T-helper 17 cell (primary cell): ENCODE data around the gene CSTF3. TPM values are rescaled to one million over a fixed set of nuclear protein-coding genes. Genes with fewer than 3 reads are reported as not detected.

Experiments
- ATAC-seq: fragments of 150-1000 bp; cut with Tn5 transposase; 2 replicates; pipeline ENCODE4 v1.10.0; 2021; ENCODE audit warnings: mild to moderate bottlenecking, moderate library complexity
- DNase-seq, 3 donors: peaks; one replicate each; pipeline versions ENCODE4 v3.0.0 to v3.0.0-alpha.2; 2020 to 2021
- H3K9me3 ChIP-seq: one replicate; pipeline ENCODE4 v1.7.0; 2013; ENCODE audit warnings: low read length, mild to moderate bottlenecking; ENCODE audit not compliant: control insufficient read depth, poor library complexity, severe bottlenecking
- H3K27ac Mint-ChIP-seq: one replicate; pipeline ENCODE4 v1.8.0; 2022; ENCODE audit warnings: mild to moderate bottlenecking, moderate library complexity, mixed read lengths
- H3K27me3 Mint-ChIP-seq: one replicate; pipeline ENCODE4 v1.8.0; 2022; ENCODE audit warnings: mixed read lengths
- H3K36me3 Mint-ChIP-seq: one replicate; pipeline ENCODE4 v1.8.0; 2022; ENCODE audit warnings: low read depth, mixed read lengths
- H3K4me1 Mint-ChIP-seq: one replicate; pipeline ENCODE4 v1.8.0; 2022; ENCODE audit warnings: mild to moderate bottlenecking, mixed read lengths
- H3K4me3 Mint-ChIP-seq: one replicate; pipeline ENCODE4 v1.8.0; 2022; ENCODE audit warnings: mild to moderate bottlenecking, moderate library complexity, mixed read lengths
- total RNA-seq, 4 donors: library from RNA in 2 of 4; stranded (reverse) in 2 of 4; gene quantifications; one replicate each; pipeline ENCODE4 v1.2.3 and lab custom pipeline; 2022 to 2026

Gene CSTF3
- total RNA-seq, 2 donors from 2014 or later: 12.0 to 16.8 TPM

- ATAC-seq (no peak), DNase-seq (no peak)
- peaks cover 17% of the 10 kb centered on the region for H3K4me1 Mint-ChIP-seq
- H3K27ac Mint-ChIP-seq: peak overlapping the region; percentile 87
- H3K9me3 ChIP-seq: no peaks in the 10 kb centered on the region
- peaks cover 4% of the 10 kb centered on the region for H3K36me3 Mint-ChIP-seq
- peak overlapping the region; percentile 92 for H3K4me3 Mint-ChIP-seq
- H3K27me3 Mint-ChIP-seq: no peaks in the 10 kb centered on the region
These were observed 120.3 kb downstream of the CSTF3 start for GRCh38 chr11:33040862-33041453.

- DNase-seq (peak in 1 of 3 donors; percentile 17), ATAC-seq (peak; percentile 55)
- no peaks in the 10 kb centered on the region for H3K9me3 ChIP-seq
- Mint-ChIP-seq H3K4me1 (peaks cover 15% of the 10 kb centered on the region), H3K27ac (peak overlapping the region; percentile 87), H3K27me3 (peaks cover 3% of the 10 kb centered on the region), H3K4me3 (peak overlapping the region; percentile 92), H3K36me3 (peaks cover 4% of the 10 kb centered on the region)
These were observed 121.0 kb downstream of the CSTF3 start for GRCh38 chr11:33040033-33040861.

GRCh38 chr11:33039274-33040032 lies 121.8 kb downstream of the CSTF3 start, which contains the start of gene TCP11L1:
TSS of gene TCP11L1 (plus strand) at chr11:33039572. CDS start at chr11:33043774, 4,202 bp downstream.
- no peaks in the 10 kb centered on the region for H3K9me3 ChIP-seq
- peaks cover 6% of the 10 kb centered on the region for H3K36me3 Mint-ChIP-seq
- H3K27ac Mint-ChIP-seq: peak within 1 kb of the TSS; percentile 87
- ATAC-seq (peak; percentile 89), DNase-seq (peak; percentile 54 to 65 (median 57))
- peaks cover 11% of the 10 kb centered on the region for H3K27me3 Mint-ChIP-seq
- H3K4me3 Mint-ChIP-seq: peak within 1 kb of the TSS; percentile 92
- H3K4me1 Mint-ChIP-seq: peaks cover 17% of the 10 kb centered on the region

- Mint-ChIP-seq H3K4me1 (peaks cover 6% of the 10 kb centered on the region), H3K4me3 (no peak overlapping the region), H3K27me3 (peaks cover 35% of the 10 kb centered on the region), H3K27ac (no peak overlapping the region), H3K36me3 (peaks cover 6% of the 10 kb centered on the region)
- no peak for ATAC-seq
- no peak for DNase-seq
- H3K9me3 ChIP-seq: no peaks in the 10 kb centered on the region
These were observed 126.3 kb downstream of the CSTF3 start for GRCh38 chr11:33035011-33035410.

Other genes with a start within 250 kb of the CSTF3 start
- gene DEPDC7, start 145.6 kb downstream of the CSTF3 start, total RNA-seq: under 1 TPM; 0.47 to 0.70 TPM
- gene TCP11L1, start 121.9 kb downstream of the CSTF3 start, total RNA-seq: 10 to 100 TPM; 13.6 to 15.0 TPM
- 10 to 100 TPM; 59.7 to 64.1 TPM for gene HIPK3, start 95.9 kb upstream of the CSTF3 start, total RNA-seq
- not detected for gene KIAA1549L, start 214.6 kb upstream of the CSTF3 start, total RNA-seq